Measurements from ENCODE around the gene HDAC9.

GRCh38 chr7:18844735-18845134, 349.2 kb downstream of the HDAC9 start:
- TF ChIP-seq CTCF (IDR thresholded peaks at IDR 0.05; ENCODE audit: poor library complexity) (no peak), EZH2 (IDR thresholded peaks at IDR 0.05; ENCODE audit: borderline replicate concordance) (no peak)

Data from hepatocyte (in vitro differentiated cells).